SK-N-SH treated with all-trans-retinoic acid at 6 μM for 48 hours (cell line): Measurements from ENCODE around the gene NSD1.

Source experiments
- CSDC2 ChIP-seq: fragments of 250-450 bp; sonication (Bioruptor Pico); IDR thresholded peaks from 2 replicates; pipeline ENCODE4 v1.5.0; 2020; ENCODE audit warnings: mild to moderate bottlenecking, moderate library complexity
- PPARA ChIP-seq: fragments of 250-450 bp; sonication (Bioruptor Pico); IDR thresholded peaks from 2 replicates; pipeline ENCODE4 v1.5.0; 2020; ENCODE audit warnings: mild to moderate bottlenecking, borderline replicate concordance
- RARB ChIP-seq: fragments of 250-450 bp; sonication (Bioruptor Pico); IDR thresholded peaks from 2 replicates; pipeline ENCODE4 v1.8.0; 2021; ENCODE audit warnings: mild to moderate bottlenecking, moderate library complexity
- TCF4 ChIP-seq: fragments of 250-450 bp; sonication (Bioruptor Pico); IDR thresholded peaks from 2 replicates; pipeline ENCODE4 v1.8.0; 2021; ENCODE audit warnings: mild to moderate bottlenecking, moderate library complexity, borderline replicate concordance
- TOX ChIP-seq: fragments of 250-450 bp; sonication (Bioruptor Pico); IDR thresholded peaks from 2 replicates; pipeline ENCODE4 v1.8.0; 2021; ENCODE audit warnings: mild to moderate bottlenecking, moderate library complexity, borderline replicate concordance
- ZC3H10 ChIP-seq: fragments of 250-450 bp; sonication (Bioruptor Pico); IDR thresholded peaks from 2 replicates; pipeline ENCODE4 v1.5.1; 2021; ENCODE audit warnings: mild to moderate bottlenecking, moderate library complexity
- ZNF70 ChIP-seq: fragments of 450-650 bp; formaldehyde crosslinking; IDR thresholded peaks from 2 replicates; pipeline ENCODE4 v1.5.0; 2020; ENCODE audit warnings: mild to moderate bottlenecking, moderate library complexity
- TF ChIP-seq, protein P1 (sequence below): fragments of 250-450 bp; sonication (Bioruptor Pico); IDR thresholded peaks from 2 replicates; pipeline ENCODE4 v1.8.0; 2020; ENCODE audit warnings: mild to moderate bottlenecking, moderate library complexity, borderline replicate concordance
- TF ChIP-seq, protein P2 (sequence below): fragments of 250-450 bp; sonication (Bioruptor Pico); IDR thresholded peaks from 2 replicates; pipeline ENCODE4 v1.8.0; 2021; ENCODE audit warnings: low read depth, mild to moderate bottlenecking, moderate library complexity, borderline replicate concordance

DNA sequence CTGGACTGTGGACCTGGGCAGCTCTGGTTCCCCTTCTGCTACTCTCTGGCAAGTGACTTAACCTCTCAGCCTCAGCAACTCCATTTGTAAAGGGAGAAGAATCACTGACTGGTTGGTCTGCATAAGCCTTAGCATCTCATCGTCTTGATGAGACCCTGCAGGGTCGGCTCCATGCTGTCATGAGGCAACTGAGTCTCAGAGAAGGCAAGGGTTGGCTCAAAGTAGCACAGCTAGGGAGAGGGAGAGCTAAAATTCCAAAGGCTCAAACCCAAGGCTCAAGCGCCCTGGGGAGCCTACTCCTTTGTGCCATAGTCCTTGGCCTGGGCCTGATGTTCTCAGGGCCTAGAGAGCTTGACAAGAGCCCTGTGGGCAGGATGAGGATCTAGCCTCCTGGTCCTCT is 42.3 kb upstream of the NSD1 start:
- TF ChIP-seq TCF4 (CRISPR knock-in tag) (no peak), TOX (CRISPR knock-in tag) (no peak), CSDC2 (CRISPR knock-in tag) (no peak), ZC3H10 (CRISPR knock-in tag) (no peak), ZNF70 (CRISPR knock-in tag) (no peak), RARB (CRISPR knock-in tag) (no peak), PPARA (CRISPR knock-in tag) (no peak)
- TF ChIP-seq, protein P1, sequence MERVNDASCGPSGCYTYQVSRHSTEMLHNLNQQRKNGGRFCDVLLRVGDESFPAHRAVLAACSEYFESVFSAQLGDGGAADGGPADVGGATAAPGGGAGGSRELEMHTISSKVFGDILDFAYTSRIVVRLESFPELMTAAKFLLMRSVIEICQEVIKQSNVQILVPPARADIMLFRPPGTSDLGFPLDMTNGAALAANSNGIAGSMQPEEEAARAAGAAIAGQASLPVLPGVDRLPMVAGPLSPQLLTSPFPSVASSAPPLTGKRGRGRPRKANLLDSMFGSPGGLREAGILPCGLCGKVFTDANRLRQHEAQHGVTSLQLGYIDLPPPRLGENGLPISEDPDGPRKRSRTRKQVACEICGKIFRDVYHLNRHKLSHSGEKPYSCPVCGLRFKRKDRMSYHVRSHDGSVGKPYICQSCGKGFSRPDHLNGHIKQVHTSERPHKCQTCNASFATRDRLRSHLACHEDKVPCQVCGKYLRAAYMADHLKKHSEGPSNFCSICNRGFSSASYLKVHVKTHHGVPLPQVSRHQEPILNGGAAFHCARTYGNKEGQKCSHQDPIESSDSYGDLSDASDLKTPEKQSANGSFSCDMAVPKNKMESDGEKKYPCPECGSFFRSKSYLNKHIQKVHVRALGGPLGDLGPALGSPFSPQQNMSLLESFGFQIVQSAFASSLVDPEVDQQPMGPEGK (CRISPR knock-in tag), result no peak
- TF ChIP-seq, protein P2, sequence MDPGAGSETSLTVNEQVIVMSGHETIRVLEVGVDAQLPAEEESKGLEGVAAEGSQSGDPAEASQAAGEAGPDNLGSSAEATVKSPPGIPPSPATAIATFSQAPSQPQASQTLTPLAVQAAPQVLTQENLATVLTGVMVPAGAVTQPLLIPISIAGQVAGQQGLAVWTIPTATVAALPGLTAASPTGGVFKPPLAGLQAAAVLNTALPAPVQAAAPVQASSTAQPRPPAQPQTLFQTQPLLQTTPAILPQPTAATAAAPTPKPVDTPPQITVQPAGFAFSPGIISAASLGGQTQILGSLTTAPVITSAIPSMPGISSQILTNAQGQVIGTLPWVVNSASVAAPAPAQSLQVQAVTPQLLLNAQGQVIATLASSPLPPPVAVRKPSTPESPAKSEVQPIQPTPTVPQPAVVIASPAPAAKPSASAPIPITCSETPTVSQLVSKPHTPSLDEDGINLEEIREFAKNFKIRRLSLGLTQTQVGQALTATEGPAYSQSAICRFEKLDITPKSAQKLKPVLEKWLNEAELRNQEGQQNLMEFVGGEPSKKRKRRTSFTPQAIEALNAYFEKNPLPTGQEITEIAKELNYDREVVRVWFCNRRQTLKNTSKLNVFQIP (CRISPR knock-in tag), result no peak
